ENCODE results near the gene GTF2F1.
"Not testable (repeated sequence)": the region's sequence is repeated elsewhere in the genome, so short reads cannot be mapped to it uniquely, and the experiment has no call there.

Gene GTF2F1

GRCh38 chr19:6362027-6362350 is 31.0 kb downstream of the GTF2F1 start:
- DNase-seq (ENCODE audit: low read depth, low spot score), result peak; percentile 25
- H3K4me3 ChIP-seq (ENCODE audit: low read length), result peak overlapping the region; percentile 65

DNA sequence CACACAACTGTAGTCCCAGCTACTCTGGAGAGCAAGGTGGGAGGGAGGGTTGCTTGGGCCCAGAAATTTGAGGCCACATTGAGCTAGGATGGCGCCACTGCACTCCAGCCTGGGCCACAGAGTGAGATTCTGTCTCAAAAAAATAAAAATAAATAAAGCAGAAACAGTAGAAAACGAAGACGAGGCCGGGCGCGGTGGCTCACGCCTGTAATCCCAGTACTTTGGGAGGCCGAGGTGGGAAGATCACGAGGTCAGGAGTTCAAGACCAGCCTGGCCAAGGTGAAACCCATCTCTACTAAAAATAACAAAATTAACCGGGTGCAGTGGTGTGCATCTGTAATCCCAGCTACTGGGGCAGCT is 32.1 kb downstream of the GTF2F1 start:
- H3K4me3 ChIP-seq (ENCODE audit: low read length), result peak overlapping the region; percentile 65

DNA sequence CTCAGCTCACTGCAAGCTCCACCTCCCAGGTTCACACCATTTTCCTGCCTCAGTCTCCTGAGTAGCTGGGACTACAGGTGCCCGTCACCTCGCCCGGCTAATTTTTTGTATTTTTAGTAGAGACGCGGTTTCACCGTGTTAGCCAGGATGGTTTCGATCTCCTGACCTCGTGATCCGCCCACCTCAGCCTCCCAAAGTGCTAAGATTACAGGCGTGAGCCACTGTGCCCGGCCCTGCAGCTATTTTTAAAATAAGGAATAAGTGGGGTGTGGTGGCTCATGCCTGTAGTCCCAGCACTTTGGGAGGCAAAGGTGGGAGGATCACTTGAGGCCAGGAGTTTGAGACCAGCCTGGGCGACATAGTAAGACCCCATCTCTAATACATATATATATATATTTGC is 32.5 kb downstream of the GTF2F1 start:
- not testable (repeated sequence) for H3K4me3 ChIP-seq (ENCODE audit: low read length); DNase-seq (ENCODE audit: low read depth, low spot score)

More for the DNA sequence above, 32.1 kb downstream of the GTF2F1 start:
- DNase-seq (ENCODE audit: low read depth, low spot score), result not testable (repeated sequence)

DNA sequence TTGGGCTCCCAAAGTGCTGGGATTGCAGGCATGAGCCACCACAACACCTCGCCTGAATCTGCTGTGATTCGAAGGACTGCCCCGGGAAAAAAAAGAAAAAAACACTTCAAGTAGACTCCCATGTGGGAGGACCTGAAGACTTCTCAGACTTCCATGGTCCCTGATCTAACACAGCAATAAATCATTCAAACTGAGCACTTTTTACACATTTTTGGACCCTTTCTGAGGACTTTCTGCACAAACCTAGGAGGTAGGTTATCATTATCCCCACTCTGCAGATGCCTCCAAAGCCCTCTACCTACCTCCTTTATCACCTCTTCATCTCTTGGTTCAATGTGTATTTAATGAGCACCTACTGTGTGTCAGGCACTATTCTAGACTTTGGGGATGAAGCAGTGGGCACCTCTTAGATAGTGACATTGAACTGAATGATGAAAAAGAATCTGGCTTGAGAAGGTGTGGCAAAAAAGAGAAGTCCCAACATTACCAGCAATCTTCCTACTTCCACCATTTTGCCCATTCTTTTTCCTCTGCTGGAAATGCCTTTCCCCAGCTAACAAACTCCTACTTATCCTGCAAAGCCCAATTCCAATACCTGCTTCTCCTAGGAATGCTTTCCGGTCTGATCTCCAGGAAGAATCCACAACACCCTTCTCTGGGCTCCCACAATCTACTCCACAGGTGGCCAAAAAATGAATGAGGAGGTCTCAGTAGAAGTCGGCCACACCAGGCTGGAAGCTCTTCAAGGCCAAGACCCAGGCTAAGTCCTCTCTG is 33.2 kb downstream of the GTF2F1 start:
- DNase-seq (ENCODE audit: low read depth, low spot score), result no peak
- no peak overlapping the region for H3K4me3 ChIP-seq (ENCODE audit: low read length)

DNA sequence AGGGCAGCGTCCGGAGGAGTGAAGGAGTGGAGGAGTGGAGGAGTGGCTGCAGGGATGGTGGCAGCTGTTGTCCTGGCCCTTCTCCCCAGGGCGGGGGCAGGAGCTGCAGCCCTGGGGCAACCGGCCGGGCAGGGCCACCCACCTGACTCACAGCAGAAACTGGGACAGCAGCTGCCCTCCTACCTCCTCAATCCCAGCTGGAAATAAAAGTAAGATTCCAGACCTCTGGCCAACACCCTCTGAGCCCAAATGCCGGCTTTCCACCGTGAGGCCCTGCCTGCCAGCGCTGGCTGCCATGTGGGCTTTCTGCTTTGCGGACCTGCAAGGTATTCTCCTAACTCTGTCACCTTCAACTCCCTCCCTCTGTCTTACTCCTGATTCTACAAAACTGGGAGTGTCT is 35.0 kb downstream of the GTF2F1 start:
- no peak for DNase-seq (ENCODE audit: low read depth, low spot score)

GRCh38 chr19:6357174-6357573 is 35.8 kb downstream of the GTF2F1 start:
- DNase-seq (ENCODE audit: low read depth, low spot score), result no peak
- no peak overlapping the region for H3K4me3 ChIP-seq (ENCODE audit: low read length)

More for the DNA sequence above, 35.0 kb downstream of the GTF2F1 start:
- no peak overlapping the region for H3K4me3 ChIP-seq (ENCODE audit: low read length)

GRCh38 chr19:6355321-6356040 is 37.5 kb downstream of the GTF2F1 start:
- DNase-seq (ENCODE audit: low read depth, low spot score); H3K4me3 ChIP-seq (ENCODE audit: low read length): not testable (repeated sequence)

GRCh38 chr19:6354098-6354674 is 38.8 kb downstream of the GTF2F1 start:
- no peak overlapping the region for H3K4me3 ChIP-seq (ENCODE audit: low read length)
- DNase-seq (ENCODE audit: low read depth, low spot score), result no peak

DNA sequence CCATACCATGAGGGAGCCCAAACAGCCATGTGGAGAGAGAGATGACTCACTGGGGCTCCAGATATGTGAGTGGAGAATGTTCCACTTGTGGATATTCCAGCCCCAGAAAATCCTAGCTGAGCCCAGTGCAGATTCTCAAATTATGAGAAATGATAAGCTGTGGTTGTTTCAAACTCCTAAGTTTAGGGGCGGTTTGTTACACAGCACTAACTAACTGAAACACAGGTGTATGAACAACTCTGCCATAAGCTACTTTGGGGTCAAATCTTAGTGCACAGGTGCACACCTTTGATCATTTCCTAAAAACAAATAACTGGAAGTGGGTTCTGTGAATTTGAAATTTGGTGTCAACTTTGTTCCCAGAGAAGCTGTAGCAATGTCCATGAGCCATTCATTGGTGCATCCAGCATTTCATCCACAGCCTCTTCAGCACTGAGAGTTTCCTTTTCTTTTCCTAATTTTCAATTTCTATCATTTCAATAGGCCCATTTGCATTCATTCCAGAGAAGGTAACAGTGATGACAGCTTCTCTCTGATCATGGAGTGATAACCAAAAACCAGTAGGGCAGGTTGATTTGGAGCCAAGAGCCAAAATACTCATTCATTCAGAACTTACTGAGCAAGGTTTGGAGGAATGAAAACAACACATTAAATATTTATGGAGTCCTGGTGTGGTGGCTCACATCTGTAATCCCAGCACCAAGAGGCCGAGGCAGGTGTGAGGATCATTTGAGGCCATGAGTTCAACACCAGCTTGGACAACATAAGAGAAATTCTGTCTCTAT is 40.4 kb downstream of the GTF2F1 start:
- no peak overlapping the region for H3K4me3 ChIP-seq (ENCODE audit: low read length)
- DNase-seq (ENCODE audit: low read depth, low spot score), result no peak

DNA sequence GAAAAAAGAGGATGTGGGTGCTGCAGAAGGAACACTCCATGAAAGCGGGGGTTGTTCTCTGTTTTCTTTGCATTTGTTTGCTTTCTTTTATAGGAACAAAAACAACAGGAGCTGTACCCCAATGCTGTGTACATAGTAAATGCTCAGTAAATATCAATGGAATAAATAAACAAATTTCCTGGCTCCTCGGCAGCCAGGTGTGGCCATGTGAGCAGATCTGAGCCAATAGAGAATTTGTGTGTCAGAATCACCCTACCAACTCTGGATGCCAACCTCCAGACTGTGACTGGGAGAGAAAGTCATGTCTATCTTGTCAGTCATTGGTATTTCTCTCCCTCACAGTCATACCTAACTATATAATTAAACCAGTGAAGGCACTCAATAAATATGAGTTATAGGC is 42.3 kb downstream of the GTF2F1 start:
- H3K4me3 ChIP-seq (ENCODE audit: low read length), result no peak overlapping the region
- no peak for DNase-seq (ENCODE audit: low read depth, low spot score)

DNA sequence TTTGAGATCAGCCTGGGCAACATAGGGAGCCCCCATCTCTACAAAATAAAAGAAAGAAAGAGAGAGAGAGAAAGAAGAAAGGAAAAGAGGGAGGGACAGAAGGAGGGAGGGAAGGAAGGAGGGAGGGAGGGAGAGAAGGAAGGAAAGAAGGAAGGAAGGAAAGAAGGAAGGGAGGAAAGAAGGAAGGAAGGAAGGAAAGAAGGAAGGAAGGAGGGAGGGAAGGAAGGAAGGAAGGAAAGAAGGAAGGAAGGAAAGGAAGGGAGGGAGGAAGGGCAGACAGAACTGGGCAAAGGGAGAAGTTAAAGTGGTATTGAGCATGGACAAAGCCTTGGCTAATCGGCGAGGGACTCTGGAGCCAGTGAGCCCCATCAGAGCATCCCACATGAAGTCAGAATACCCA is 43.7 kb downstream of the GTF2F1 start:
- DNase-seq (ENCODE audit: low read depth, low spot score); H3K4me3 ChIP-seq (ENCODE audit: low read length): not testable (repeated sequence)

GRCh38 chr19:6343462-6343861 is 49.5 kb downstream of the GTF2F1 start:
- no peak overlapping the region for H3K4me3 ChIP-seq (ENCODE audit: low read length)
- peak; percentile 33 for DNase-seq (ENCODE audit: low read depth, low spot score)

- H3K4me3 ChIP-seq (ENCODE audit: low read length), result no peak overlapping the region
- DNase-seq (ENCODE audit: low read depth, low spot score), result no peak
Measured at GRCh38 chr19:6340493-6341201, 52.3 kb downstream of the GTF2F1 start.

- DNase-seq (ENCODE audit: low read depth, low spot score), result no peak
- no peak overlapping the region for H3K4me3 ChIP-seq (ENCODE audit: low read length)
Measured at GRCh38 chr19:6334490-6335285, 58.3 kb downstream of the GTF2F1 start.

- no peak for DNase-seq (ENCODE audit: low read depth, low spot score)
- H3K4me3 ChIP-seq (ENCODE audit: low read length), result no peak within 1 kb of the TSS
Measured at GRCh38 chr19:6333439-6333838, 59.5 kb downstream of the GTF2F1 start, which contains the start of gene ACER1. TSS of gene ACER1 (minus strand) at chr19:6333612. CDS start at chr19:6333551, 61 bp downstream.
